ENCODE data around the gene FHIT. TPM values are rescaled to one million over a fixed set of nuclear protein-coding genes. Genes with fewer than 3 reads are reported as not detected.

FHIT gene
- total RNA-seq, 1 experiment from 2014 or later = 3.6 TPM

DNA sequence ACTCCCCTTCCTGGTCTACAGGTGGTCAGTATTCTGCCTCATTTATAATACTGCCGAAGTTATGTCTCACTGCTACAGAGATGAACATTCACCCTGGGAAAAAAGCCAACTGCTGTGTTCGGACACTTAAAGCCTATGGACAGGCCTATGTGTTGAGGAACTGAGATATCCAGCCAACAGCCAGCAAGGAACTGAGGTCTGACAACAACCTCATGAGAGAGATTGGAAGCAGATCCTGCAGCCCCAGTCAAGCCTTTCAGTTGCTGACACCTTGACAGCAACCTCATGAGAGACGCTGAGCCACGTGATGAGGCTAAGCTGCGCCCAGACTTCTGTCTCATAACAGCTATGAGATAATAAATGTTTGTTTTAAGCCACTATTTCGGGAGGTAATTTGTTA, 18.2 kb upstream of the FHIT start:
- Histone ChIP-seq H3K9me2 (replicated peaks; ENCODE audit: low read length) (no peaks in the 10 kb centered on the region), H3K4me1 (ENCODE audit: insufficient read depth, low read length) (no peaks in the 10 kb centered on the region), H3K79me2 (ENCODE audit: low read length) (no peaks in the 10 kb centered on the region), H3K9me3 (ENCODE audit: low read length) (no peaks in the 10 kb centered on the region), H2AFZ (ENCODE audit: low read length) (no peak overlapping the region), H3K27me3 (ENCODE audit: low read length) (no peaks in the 10 kb centered on the region; the same call in 1 of the 2 replicates), H3K9ac (ENCODE audit: low read length) (no peak overlapping the region), H3K4me3 (ENCODE audit: low read length) (no peak overlapping the region), H3K36me3 (ENCODE audit: low read depth, low read length) (no peaks in the 10 kb centered on the region), H3K4me2 (ENCODE audit: low read length) (no peak overlapping the region), H3F3A (ENCODE audit: low read length, unreplicated experiment) (no peaks in the 10 kb centered on the region), H3K27ac (ENCODE audit: low read length) (no peak overlapping the region), H4K20me1 (ENCODE audit: low read length) (no peaks in the 10 kb centered on the region)
- no peak for TF ChIP-seq EZH2 (IDR thresholded peaks at IDR 0.05; ENCODE audit: low read length, unreplicated experiment)
- TF ChIP-seq, protein P1, sequence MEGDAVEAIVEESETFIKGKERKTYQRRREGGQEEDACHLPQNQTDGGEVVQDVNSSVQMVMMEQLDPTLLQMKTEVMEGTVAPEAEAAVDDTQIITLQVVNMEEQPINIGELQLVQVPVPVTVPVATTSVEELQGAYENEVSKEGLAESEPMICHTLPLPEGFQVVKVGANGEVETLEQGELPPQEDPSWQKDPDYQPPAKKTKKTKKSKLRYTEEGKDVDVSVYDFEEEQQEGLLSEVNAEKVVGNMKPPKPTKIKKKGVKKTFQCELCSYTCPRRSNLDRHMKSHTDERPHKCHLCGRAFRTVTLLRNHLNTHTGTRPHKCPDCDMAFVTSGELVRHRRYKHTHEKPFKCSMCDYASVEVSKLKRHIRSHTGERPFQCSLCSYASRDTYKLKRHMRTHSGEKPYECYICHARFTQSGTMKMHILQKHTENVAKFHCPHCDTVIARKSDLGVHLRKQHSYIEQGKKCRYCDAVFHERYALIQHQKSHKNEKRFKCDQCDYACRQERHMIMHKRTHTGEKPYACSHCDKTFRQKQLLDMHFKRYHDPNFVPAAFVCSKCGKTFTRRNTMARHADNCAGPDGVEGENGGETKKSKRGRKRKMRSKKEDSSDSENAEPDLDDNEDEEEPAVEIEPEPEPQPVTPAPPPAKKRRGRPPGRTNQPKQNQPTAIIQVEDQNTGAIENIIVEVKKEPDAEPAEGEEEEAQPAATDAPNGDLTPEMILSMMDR (conservative IDR thresholded peaks at IDR 0.05; ENCODE audit: low read depth, low read length) = no peak
- TF ChIP-seq EZH2phosphoT487 (IDR thresholded peaks at IDR 0.05; ENCODE audit: borderline replicate concordance, low read length) = no peak
- POLR2A ChIA-PET (ENCODE audit: unreplicated experiment) = no interaction called here
- CTCF ChIA-PET = no interaction called here
- DNase-seq = no peak
- BruUV-seq (replicated peaks) = no TSS peak
- intact Hi-C loops (cut with micrococcal nuclease) = no loop called here
- no peak for ATAC-seq

DNA sequence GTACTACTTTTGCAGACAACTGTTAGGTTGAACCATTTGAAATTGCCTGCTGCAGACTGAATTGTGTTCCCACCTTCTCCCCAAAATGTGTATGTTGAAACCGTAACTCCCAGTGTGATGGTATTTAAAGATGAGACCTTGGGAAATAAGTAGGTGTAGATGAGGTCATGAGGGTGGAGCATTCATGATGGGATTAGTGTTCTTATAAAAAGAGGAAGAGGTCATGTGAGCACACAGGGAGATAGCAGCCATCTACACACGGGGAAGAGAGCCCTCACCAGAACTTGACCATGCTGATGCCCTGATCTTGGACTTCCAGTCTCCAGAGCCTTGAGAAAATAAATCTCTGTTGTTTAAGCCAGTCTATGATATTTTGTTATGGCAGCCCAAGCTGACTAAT, 17.4 kb upstream of the FHIT start:
- BruUV-seq (replicated peaks) = no TSS peak
- ATAC-seq (no peak), DNase-seq (no peak)
- Histone ChIP-seq H3K4me1 (ENCODE audit: insufficient read depth, low read length) (no peaks in the 10 kb centered on the region), H3K4me2 (ENCODE audit: low read length) (no peak overlapping the region), H3K79me2 (ENCODE audit: low read length) (no peaks in the 10 kb centered on the region), H3K9me3 (ENCODE audit: low read length) (no peaks in the 10 kb centered on the region), H3K9me2 (replicated peaks; ENCODE audit: low read length) (no peaks in the 10 kb centered on the region), H2AFZ (ENCODE audit: low read length) (no peak overlapping the region), H3F3A (ENCODE audit: low read length, unreplicated experiment) (no peaks in the 10 kb centered on the region), H3K4me3 (ENCODE audit: low read length) (no peak overlapping the region), H3K27me3 (ENCODE audit: low read length) (no peaks in the 10 kb centered on the region), H3K27ac (ENCODE audit: low read length) (no peak overlapping the region), H4K20me1 (ENCODE audit: low read length) (no peaks in the 10 kb centered on the region), H3K9ac (ENCODE audit: low read length) (no peak overlapping the region), H3K36me3 (ENCODE audit: low read depth, low read length) (no peaks in the 10 kb centered on the region)
- intact Hi-C loops (cut with micrococcal nuclease) = no loop called here
- TF ChIP-seq, protein P1 (conservative IDR thresholded peaks at IDR 0.05; ENCODE audit: low read depth, low read length) = no peak
- TF ChIP-seq EZH2 (IDR thresholded peaks at IDR 0.05; ENCODE audit: low read length, unreplicated experiment) (no peak), EZH2phosphoT487 (IDR thresholded peaks at IDR 0.05; ENCODE audit: borderline replicate concordance, low read length) (no peak)
- ChIA-PET POLR2A (ENCODE audit: unreplicated experiment) (no interaction called here), CTCF (no interaction called here)

DNA sequence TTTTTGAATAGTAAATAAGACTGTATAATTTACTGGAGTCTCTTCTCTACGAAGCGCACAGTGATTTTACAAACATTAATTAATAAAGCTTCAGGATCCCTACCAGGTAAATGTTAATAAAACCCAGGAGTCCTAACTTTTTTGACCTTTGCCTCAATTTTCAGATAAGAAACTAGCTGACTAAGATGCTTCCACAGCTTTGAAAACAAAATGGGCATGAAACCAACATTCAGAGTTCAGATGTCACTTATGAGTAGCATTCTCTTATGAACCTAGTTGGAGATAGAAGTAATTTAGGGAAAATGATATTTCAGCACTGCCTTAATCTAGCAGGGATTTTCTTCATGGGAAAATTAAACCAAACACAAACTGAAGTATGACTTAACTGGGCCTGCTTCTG, 13.0 kb upstream of the FHIT start:
- Histone ChIP-seq H3F3A (ENCODE audit: low read length, unreplicated experiment) (no peaks in the 10 kb centered on the region), H4K20me1 (ENCODE audit: low read length) (no peaks in the 10 kb centered on the region), H3K36me3 (ENCODE audit: low read depth, low read length) (no peaks in the 10 kb centered on the region), H3K4me3 (ENCODE audit: low read length) (no peak overlapping the region), H3K4me1 (ENCODE audit: insufficient read depth, low read length) (no peaks in the 10 kb centered on the region), H3K27ac (ENCODE audit: low read length) (no peak overlapping the region), H2AFZ (ENCODE audit: low read length) (no peak overlapping the region), H3K9ac (ENCODE audit: low read length) (no peak overlapping the region), H3K9me3 (ENCODE audit: low read length) (no peaks in the 10 kb centered on the region), H3K4me2 (ENCODE audit: low read length) (no peak overlapping the region), H3K27me3 (ENCODE audit: low read length) (no peaks in the 10 kb centered on the region), H3K9me2 (replicated peaks; ENCODE audit: low read length) (no peaks in the 10 kb centered on the region), H3K79me2 (ENCODE audit: low read length) (no peaks in the 10 kb centered on the region)
- ATAC-seq (no peak), DNase-seq (no peak)
- intact Hi-C loops (cut with micrococcal nuclease) = no loop called here
- CTCF ChIA-PET = no interaction called here
- POLR2A ChIA-PET (ENCODE audit: unreplicated experiment) = no interaction called here
- TF ChIP-seq, protein P1 (conservative IDR thresholded peaks at IDR 0.05; ENCODE audit: low read depth, low read length) = no peak
- TF ChIP-seq EZH2 (IDR thresholded peaks at IDR 0.05; ENCODE audit: low read length, unreplicated experiment) (no peak), EZH2phosphoT487 (IDR thresholded peaks at IDR 0.05; ENCODE audit: borderline replicate concordance, low read length) (no peak)
- no TSS peak for BruUV-seq (replicated peaks)

All from PC-3 (cell line).